Forelimb muscle (tissue), 1 donor: ENCODE measurements around the gene SLC6A14. TPM values are rescaled to one million over a fixed set of nuclear protein-coding genes. Genes with fewer than 3 reads are reported as not detected.
A peak's percentile ranks its signal among the peaks of the same experiment; 100 is the strongest.

ENCODE experiments used
- DNase-seq: peaks from one replicate; pipeline ENCODE4 v3.0.0-alpha.2; 2013; ENCODE audit warnings: low read depth
- polyA plus RNA-seq: library from polyadenylated mRNA; unstranded; fragments of 120-200 nt; gene quantifications from one replicate; pipeline ENCODE4 v1.2.1, GENCODE V29; 2013; ENCODE audit not compliant: insufficient read length

SLC6A14 gene, protein sequence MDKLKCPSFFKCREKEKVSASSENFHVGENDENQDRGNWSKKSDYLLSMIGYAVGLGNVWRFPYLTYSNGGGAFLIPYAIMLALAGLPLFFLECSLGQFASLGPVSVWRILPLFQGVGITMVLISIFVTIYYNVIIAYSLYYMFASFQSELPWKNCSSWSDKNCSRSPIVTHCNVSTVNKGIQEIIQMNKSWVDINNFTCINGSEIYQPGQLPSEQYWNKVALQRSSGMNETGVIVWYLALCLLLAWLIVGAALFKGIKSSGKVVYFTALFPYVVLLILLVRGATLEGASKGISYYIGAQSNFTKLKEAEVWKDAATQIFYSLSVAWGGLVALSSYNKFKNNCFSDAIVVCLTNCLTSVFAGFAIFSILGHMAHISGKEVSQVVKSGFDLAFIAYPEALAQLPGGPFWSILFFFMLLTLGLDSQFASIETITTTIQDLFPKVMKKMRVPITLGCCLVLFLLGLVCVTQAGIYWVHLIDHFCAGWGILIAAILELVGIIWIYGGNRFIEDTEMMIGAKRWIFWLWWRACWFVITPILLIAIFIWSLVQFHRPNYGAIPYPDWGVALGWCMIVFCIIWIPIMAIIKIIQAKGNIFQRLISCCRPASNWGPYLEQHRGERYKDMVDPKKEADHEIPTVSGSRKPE
- not detected for polyA plus RNA-seq

DNA sequence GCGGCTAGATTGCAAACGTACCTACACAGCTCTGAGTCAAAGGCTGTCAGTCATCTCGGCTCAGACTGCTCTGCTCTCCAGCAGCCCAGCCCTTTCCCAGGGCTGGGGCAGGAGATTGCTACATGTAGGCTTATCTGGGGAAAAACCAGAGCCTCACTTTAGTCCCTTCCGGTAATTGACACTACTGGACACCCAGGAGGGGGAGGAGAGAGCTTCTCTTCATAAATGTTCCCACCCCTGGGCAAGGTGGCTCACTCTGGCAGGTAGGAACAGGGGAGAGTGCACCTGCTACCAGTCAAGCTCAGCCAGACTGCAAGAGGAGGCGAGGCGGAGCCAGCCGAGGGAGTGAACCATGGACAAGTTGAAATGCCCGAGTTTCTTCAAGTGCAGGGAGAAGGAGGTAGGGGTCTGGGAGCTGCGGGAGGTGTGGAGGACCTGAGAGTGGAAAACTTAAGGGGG lies at the start of gene SLC6A14:
SLC6A14 (plus strand) TSS at position 249 of the 459 bp plus-strand sequence; CDS start at position 353, 104 bp downstream.
- no peak for DNase-seq

DNA sequence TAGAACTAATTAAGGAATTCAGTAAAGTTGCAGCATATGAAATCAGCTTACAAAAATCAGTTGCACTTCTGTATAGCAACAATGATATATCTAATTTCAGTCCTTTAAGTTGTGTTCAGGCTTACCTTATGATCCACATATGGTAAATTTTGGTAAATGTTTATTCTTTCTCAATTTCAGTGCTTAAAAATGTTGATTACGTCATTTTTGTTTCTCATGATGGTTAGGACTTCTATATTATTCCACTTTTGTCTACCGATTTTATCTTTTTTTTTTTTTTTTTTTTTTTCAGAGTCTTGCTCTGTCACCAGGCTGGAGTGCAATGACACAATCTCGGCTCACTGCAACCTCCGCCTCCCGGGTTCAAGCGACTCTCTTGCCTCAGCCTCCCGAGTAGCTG lies 40.7 kb upstream of the SLC6A14 start:
- no peak for DNase-seq

GRCh38 chrX:116399681-116400080 lies 36.7 kb upstream of the SLC6A14 start:
- DNase-seq, result no peak

- DNase-seq, result no peak
Observed at GRCh38 chrX:116409219-116409618, 27.2 kb upstream of the SLC6A14 start.

DNA sequence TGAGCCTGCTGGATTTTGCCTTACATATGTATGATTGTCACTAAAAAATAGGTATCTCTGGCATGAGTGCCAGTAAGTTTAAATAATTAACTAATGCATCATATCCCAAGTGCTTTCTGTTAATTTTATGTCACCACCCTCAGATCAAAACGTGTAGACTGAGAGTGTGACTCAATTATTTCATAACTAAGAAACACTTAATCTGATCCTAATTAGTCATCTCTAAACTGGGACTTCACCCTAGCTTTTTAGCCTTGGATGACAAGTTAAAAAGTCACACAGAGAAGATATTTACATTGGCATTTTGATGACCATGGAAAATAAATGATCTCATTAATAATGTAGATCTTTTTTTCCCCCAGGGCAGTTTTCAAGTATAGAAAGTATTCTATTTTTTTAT lies 23.1 kb upstream of the SLC6A14 start:
- DNase-seq, result no peak

DNA sequence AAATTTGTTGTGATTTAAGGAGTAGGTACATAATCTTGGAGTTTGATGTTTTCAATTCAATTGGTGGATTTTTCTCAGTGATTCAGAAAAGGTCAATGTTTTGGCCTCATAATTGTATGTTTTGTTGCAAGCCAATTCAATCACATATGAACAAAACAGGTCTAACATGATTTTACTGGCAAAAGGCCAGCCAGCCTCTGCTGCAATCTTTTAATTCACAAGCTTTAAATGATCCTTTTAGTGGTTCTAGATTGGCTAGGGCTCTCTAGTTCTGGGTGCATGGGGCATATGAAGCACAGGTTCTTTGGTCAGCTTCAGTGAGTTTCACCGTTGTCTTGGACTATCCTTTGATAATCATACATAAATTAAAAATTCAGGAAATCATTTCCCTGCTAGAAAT lies 19.2 kb upstream of the SLC6A14 start:
- DNase-seq, result no peak

DNA sequence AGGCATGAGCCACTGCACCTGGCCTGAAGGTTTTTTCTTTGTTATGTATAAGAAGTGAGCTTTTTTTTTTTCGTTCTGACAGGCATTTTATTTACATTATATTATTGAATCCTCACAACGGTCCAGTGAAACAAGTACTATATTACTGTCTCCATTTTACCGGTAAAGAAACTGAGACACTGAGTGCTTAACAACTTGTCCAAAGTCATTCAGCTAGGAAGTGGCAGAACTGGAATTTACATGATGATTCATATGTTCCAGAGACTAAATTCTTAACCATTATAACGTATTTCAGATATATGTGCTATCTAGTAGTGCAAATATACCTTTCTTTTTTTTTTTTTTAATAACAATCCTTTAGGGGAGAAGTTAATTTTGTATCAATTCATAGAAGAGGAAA lies 18.4 kb upstream of the SLC6A14 start:
- DNase-seq, result no peak

GRCh38 chrX:116427978-116428377 lies 8.4 kb upstream of the SLC6A14 start:
- no peak for DNase-seq

- no peak for DNase-seq
Observed at GRCh38 chrX:116435597-116435996, 809 bp upstream of the SLC6A14 start.

- DNase-seq, result no peak
Observed at GRCh38 chrX:116449156-116449555, 12.8 kb downstream of the SLC6A14 start.

DNA sequence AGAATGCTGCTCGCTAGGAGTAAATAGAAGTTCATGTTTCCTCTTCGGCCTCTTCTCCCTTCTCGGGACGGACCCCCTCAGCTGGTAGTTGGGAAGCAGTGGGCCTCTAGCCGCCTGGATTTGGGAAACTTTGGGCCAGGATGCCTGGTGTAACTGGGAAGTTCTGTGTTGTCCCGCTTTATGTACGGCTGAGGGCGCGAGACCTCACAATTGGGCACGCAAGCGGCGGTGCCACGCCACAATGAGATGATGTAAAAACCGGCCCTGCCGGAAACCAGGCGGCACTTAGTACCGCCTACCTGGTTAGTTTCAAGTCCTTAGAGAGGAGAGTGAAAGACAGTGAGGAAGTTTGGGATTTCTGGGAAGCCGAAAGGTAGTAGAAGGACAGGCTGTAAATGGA lies 26.4 kb downstream of the SLC6A14 start, which contains the start of gene CT83:
CT83 (minus strand) TSS at position 155 of the 400 bp plus-strand sequence; CDS start at position 35, 120 bp downstream.
- DNase-seq, result no peak

DNA sequence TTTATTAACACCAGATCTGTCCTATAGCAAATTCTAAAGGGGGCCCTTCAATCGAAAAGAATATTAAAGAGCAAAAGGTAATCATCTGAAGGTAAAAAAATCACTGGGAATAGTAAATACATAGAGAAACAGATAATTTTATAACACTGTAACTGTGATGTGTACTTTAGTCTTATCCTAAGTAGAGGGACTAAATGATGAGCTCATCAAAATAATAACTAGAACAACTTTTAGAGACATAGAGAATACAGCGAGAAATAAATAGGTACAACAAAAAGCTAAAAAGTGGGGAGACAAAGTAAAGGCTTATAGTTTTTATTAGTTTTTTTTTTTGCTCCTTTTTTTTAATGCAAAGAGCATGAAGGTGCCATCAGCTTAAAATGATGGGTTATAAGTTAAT lies 43.7 kb downstream of the SLC6A14 start:
- no peak for DNase-seq

GRCh38 chrX:116490104-116490503 lies 53.7 kb downstream of the SLC6A14 start:
- DNase-seq, result no peak

- DNase-seq, result peak; percentile 52
Observed at GRCh38 chrX:116493271-116493670, 56.9 kb downstream of the SLC6A14 start.

DNA sequence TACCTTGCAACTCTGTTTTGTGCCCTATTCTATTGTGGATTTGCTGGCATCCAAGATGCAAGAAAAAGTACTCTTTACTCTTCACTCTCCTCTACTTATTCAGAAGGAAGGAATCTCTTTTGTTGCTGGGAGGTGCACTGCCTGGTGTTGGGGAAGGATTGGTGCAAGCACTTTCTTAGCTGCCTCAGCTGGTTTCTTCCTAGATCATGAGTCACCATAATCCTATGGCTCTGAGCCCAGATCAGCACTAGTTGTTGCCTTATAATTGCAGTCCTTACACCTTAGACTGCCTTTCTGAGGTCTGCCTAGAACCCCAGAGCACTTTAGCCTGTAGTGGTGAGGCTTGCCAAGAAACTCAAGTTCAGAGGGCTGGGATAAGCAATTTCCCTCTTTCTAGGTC lies 63.4 kb downstream of the SLC6A14 start:
- no peak for DNase-seq

Other genes with a start within 250 kb of the SLC6A14 start
- gene CT83, start 26.4 kb downstream of the SLC6A14 start, polyA plus RNA-seq, result not detected